Lung microvascular endothelial cell (primary cell): Measurements from ENCODE around the gene TAGLN3. TPM values are rescaled to one million over a fixed set of nuclear protein-coding genes. Genes with fewer than 3 reads are reported as not detected.

ENCODE experiments used
- DNase-seq, 2 donors: peaks; one replicate each; pipeline versions ENCODE4 v3.0.0 to v3.0.0-alpha.2; 2010; ENCODE audit warnings: low read depth in 2 of 2
- total RNA-seq: library from RNA; depleted of rRNA; stranded (reverse); fragments of >200 nt; gene quantifications from 2 replicates; pipeline ENCODE4 v1.2.1, GENCODE V29; 2014

Gene TAGLN3
- not detected in 2 replicates for total RNA-seq

GRCh38 chr3:111998636-111999483, at the start of gene TAGLN3:
TAGLN3 (plus strand) TSS chr3:111998922; CDS start chr3:111999423, 501 bp downstream.
- peak; percentile 8 to 16 for DNase-seq

GRCh38 chr3:111949712-111950111, 49.0 kb upstream of the TAGLN3 start:
- DNase-seq: no peak

GRCh38 chr3:111951032-111951431, 47.7 kb upstream of the TAGLN3 start:
- no peak for DNase-seq

- no peak for DNase-seq
Measured at GRCh38 chr3:111952086-111952485, 46.6 kb upstream of the TAGLN3 start.

- DNase-seq: no peak
Measured at GRCh38 chr3:111952866-111953450, 45.8 kb upstream of the TAGLN3 start.

GRCh38 chr3:111954228-111954990, 44.3 kb upstream of the TAGLN3 start:
- DNase-seq: peak; percentile 30 to 65

- no peak for DNase-seq
Measured at GRCh38 chr3:111955876-111956275, 42.8 kb upstream of the TAGLN3 start.

GRCh38 chr3:111956449-111956848, 42.3 kb upstream of the TAGLN3 start:
- no peak for DNase-seq

GRCh38 chr3:111956995-111957734, 41.6 kb upstream of the TAGLN3 start:
- DNase-seq: peak; percentile 75 to 90

- no peak for DNase-seq
Measured at GRCh38 chr3:111961461-111962164, 37.1 kb upstream of the TAGLN3 start.

GRCh38 chr3:111963424-111963823, 35.3 kb upstream of the TAGLN3 start:
- DNase-seq: peak in 1 of 2 donors; percentile 73

- no peak for DNase-seq
Measured at GRCh38 chr3:111965484-111965883, 33.2 kb upstream of the TAGLN3 start.

- DNase-seq: peak; percentile 49 to 82
Measured at GRCh38 chr3:111967068-111967467, 31.7 kb upstream of the TAGLN3 start.

- DNase-seq: peak; percentile 83 to 87
Measured at GRCh38 chr3:111967651-111968274, 31.0 kb upstream of the TAGLN3 start.

- no peak for DNase-seq
Measured at GRCh38 chr3:111968319-111969054, 30.2 kb upstream of the TAGLN3 start.

- DNase-seq: no peak
Measured at GRCh38 chr3:111970376-111970775, 28.3 kb upstream of the TAGLN3 start.

GRCh38 chr3:111971533-111972130, 27.1 kb upstream of the TAGLN3 start:
- DNase-seq: no peak

- DNase-seq: no peak
Measured at GRCh38 chr3:111972891-111973290, 25.8 kb upstream of the TAGLN3 start.

GRCh38 chr3:111975131-111975530, 23.6 kb upstream of the TAGLN3 start:
- DNase-seq: no peak
